NCI-H774 (cell line): ENCODE data around the gene RNF213.

ENCODE experiments used
- DNase-seq: peaks from one replicate; lab custom pipeline; 2025; lab: John Stamatoyannopoulos, UW

RNF213 gene

DNA sequence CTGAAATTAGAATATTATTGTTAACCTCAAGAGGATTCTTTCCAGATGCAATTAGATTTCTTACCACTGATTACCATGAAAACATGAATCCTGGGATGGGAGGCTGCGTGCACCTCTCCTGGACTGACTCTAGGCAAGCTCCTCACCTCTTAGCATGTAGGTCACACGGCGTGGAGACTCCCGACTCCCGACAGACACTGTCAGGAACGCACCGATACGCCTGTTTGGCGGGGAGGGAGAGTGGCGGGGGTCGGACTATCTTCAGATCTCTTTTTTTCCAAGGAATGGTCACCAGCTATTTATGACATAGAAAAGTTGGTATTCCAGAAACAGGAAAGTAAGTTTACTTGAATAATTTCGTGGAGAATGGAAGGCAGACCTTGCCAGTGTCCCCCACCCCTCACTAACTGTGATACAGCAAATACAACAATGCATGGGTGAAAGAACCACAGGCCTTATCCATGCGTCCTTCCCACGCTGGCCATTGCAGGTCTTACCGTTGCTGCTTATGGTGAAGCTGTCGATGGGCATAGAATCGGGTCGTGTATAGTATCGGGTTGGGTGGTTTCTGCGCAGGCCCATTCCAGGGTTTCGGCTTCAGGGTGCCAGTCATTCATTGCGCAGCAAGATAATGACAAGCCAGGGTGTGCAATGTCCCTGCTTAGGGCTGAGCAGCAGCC is 91.7 kb downstream of the RNF213 start:
- no peak for DNase-seq

DNA sequence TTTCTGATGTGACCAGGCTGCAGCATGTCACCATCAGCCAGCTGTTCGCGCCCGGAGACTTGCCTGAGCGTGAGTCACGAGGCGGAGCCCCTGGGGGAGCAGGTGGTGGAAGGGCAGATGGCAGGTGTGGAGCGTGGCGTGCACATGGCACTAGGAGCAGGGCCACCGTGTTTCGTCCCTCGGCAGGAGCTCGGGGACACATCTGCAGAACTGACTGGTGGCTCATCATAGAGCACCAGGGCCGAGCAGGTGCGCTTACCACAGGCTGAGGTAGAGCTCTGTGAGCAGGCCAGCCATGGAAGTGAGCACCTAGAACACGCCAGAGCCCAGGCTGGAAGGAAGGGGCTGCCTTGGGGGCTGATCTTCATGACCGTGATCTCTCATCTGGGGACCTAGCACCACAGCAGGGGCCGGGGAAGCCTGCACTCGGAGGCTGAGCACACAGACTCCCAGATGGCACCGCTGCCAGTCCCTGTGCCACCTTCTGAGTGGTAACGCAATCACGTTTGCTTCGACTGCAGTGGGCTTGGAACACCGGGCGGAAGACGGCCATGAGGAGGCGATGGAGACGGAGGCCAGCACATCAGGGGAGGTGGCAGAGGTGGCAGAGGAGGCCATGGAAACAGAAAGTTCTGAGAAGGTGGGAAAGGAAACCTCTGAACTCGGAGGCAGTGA is 92.5 kb downstream of the RNF213 start:
- no peak for DNase-seq

GRCh38 chr17:80353718-80354275 is 93.1 kb downstream of the RNF213 start:
- no peak for DNase-seq

DNA sequence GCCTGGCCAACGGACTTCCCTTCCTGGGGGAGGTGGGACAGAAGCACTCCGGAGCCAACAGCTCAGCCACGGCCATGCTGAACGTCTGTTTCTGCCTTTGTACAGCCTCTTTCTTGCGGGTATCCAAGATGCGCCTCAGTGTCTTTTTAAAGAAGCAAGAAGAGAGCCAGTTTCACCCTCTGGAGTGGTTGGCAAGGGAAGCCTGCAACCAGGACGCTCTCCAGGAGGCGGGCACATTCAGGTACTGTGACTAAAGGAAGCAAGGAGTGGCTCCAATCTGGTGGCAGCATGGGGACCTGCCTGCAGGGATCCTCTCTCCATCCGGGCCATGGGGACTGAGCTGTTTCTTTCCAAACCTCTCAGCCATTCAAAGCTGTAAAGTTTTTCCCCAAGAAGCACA is 93.7 kb downstream of the RNF213 start:
- DNase-seq: no peak

GRCh38 chr17:80356231-80356856 is 95.7 kb downstream of the RNF213 start:
- no peak for DNase-seq

DNA sequence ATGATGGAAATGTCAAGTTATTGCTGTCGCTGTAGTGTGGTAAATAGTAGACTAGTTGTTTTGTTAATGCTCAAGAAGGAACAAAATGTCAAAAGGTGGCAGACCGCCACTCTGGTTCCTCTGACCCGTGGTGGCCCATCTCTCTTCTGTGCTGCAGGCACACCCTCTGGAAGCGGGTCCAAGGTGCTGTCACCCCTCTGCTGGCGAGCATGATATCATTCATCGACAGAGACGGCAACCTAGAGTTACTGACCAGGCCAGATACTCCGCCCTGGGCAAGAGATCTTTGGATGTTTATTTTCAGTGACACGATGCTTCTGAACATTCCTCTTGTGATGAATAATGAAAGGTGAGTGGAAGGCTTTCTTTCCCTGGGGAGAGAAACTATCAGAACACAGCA is 97.5 kb downstream of the RNF213 start:
- no peak for DNase-seq

DNA sequence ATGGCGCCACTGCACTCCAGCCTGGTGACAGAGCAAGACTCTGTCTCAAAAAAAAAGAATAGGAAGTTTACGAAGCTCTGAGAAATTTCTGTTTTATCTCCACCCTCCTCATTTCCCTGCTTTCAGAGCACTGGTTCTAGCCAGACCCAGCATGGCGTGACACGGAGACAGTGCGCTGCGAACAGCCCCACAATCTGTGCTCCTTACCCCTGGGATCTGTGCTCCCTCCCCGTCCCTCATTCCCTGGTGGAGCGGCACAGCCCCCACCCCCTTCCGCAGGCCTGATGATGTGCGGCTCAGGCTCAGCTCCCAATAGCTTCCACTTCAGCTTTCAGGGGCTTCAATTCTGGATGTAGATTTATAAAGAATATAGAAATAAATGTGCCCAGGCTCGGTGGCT is 98.2 kb downstream of the RNF213 start:
- no peak for DNase-seq

- no peak for DNase-seq
Observed at GRCh38 chr17:80359422-80360110, 98.9 kb downstream of the RNF213 start.

GRCh38 chr17:80360396-80360795 is 99.7 kb downstream of the RNF213 start:
- no peak for DNase-seq

- DNase-seq: no peak
Observed at GRCh38 chr17:80361495-80362220, 101.0 kb downstream of the RNF213 start.

- no peak for DNase-seq
Observed at GRCh38 chr17:80362428-80363119, 101.9 kb downstream of the RNF213 start.

DNA sequence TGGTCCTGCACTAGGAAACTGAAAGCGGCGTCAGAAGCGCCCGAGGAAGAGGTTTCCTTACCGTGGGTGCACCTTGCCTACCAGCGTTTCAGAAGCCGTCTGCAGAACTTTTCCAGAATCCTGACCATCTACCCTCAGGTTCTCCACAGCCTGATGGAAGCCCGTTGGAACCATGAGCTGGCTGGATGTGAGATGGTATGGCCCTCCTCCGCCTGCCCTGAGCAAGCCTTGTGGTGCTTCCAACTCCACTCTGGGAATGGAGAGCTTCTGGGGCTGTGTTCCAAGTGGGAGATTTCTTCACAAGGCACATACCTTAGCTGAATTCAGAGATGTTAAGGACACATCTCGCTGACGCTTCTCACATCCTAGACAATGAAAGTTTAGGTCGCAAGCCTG is 102.5 kb downstream of the RNF213 start:
- DNase-seq: no peak

GRCh38 chr17:80363518-80364090 is 103.0 kb downstream of the RNF213 start:
- DNase-seq: no peak

DNA sequence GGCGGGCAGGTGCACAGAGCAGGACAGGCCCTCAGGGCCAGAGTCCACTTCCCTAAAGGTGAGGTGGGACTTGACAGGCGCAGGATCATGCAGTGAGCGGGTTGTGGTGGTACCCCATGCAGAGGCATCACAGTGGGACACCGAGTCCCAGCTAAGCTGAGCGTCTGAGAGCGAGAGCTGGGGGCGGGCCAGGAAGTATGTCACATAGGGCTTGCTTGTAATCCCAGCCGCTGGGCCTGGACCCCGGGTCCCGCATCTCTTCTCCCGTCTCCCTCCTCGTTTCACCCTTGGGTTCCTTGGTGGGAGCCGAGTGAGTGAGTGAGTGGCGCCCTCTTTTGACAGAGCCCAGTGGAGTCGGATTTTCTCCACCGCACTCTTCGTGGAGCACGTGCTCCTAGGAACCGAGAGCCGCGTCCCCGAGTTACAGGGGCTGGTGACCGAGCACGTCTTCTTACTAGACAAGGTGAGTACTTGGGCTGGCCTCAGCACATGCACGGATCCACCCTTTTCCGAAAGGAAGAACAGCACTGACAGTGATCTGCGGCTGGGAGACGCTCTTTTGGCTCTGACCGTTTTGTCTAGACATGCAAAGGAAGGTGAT is 103.5 kb downstream of the RNF213 start:
- DNase-seq: no peak

- no peak for DNase-seq
Observed at GRCh38 chr17:80365001-80365965, 104.6 kb downstream of the RNF213 start.

GRCh38 chr17:80365983-80366382 is 105.3 kb downstream of the RNF213 start:
- DNase-seq: no peak

DNA sequence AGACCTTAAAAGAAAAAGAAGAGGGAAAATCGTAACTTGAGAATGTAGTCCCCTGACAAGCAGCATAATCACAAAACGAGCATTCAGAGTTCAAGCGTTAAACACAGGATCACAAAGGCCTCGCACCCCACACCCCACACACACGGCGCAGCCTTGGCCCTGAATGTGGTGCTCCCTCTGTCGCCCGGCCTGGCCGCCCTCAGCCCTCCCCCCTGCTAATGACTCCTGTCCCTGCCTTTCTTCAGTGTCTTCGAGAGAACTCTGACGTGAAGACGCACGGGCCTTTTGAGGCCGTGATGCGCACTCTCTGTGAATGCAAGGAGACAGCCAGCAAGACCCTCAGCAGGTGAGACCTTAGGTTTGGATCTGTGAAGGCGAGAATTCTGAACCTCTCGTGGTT is 106.9 kb downstream of the RNF213 start:
- DNase-seq: no peak

DNA sequence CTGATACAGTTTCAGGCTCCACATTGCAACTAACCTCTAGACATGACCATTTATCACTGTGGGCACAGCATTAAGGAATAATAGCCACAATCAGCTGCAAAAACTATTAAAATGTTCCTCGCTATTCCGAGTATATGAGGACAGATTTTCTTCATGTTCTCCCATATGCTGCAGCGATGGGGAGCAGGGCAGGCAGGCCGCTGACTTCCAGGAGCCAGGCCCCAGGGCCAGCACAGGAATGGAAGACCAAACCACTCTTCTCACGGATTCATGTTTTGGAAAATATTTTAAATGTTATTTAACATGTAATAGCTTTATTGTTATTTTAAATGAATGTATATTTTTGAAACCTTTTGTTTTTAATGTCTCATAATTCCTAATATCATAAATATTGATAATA is 110.5 kb downstream of the RNF213 start:
- DNase-seq: no peak

DNA sequence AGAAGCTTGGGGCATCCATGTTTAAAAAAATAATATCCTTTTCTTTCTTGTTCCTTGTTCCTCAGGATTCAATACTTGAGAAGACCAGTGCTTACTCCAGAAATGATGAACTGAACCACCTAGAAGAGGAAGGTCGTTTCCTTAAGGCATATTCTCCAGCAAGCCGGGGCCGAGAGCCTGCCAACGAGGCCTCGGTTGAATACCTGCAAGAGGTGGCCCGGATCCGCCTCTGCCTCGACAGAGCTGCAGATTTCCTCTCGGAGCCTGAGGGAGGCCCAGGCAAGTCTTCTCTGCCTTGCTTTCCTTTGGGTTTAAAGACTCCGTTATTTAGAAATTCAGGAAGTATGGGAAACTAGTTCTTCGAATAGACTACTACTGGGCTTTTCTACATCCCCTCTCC is 111.8 kb downstream of the RNF213 start:
- no peak for DNase-seq
